ENCODE measurements around the gene TMEM108.

- TF ChIP-seq, protein P1, sequence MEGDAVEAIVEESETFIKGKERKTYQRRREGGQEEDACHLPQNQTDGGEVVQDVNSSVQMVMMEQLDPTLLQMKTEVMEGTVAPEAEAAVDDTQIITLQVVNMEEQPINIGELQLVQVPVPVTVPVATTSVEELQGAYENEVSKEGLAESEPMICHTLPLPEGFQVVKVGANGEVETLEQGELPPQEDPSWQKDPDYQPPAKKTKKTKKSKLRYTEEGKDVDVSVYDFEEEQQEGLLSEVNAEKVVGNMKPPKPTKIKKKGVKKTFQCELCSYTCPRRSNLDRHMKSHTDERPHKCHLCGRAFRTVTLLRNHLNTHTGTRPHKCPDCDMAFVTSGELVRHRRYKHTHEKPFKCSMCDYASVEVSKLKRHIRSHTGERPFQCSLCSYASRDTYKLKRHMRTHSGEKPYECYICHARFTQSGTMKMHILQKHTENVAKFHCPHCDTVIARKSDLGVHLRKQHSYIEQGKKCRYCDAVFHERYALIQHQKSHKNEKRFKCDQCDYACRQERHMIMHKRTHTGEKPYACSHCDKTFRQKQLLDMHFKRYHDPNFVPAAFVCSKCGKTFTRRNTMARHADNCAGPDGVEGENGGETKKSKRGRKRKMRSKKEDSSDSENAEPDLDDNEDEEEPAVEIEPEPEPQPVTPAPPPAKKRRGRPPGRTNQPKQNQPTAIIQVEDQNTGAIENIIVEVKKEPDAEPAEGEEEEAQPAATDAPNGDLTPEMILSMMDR (conservative IDR thresholded peaks at IDR 0.05), result no peak
- no peak for TF ChIP-seq ZFX (IDR thresholded peaks at IDR 0.05)
Measured at GRCh38 chr3:133113526-133113925, 75.3 kb downstream of the TMEM108 start.
